H1 (cell line): ENCODE measurements around the gene HOXC5. TPM values are rescaled to one million over a fixed set of nuclear protein-coding genes. Genes with fewer than 3 reads are reported as not detected.

Experiments used
- BRCA1 ChIP-seq: IDR thresholded peaks from 2 replicates; pipeline ENCODE4 v1.6.1; 2012; ENCODE audit warnings: low read depth, low read length, improper control_type of control experiment
- CHD1 ChIP-seq: IDR thresholded peaks from 2 replicates; pipeline ENCODE4 v1.6.1; 2012; ENCODE audit warnings: low read depth, low read length, improper control_type of control experiment
- polyA plus RNA-seq, 7 experiments: library from polyadenylated mRNA; depleted of rRNA in 3 of 7; stranded (reverse) in 5 of 7; unstranded in 2 of 7; fragments of >200 nt in 5 of 7; fragments of 200-250 nt in 2 of 7; gene quantifications; 1 replicate in 5 of 7; 2 replicates in 1 of 7; 4 replicates in 1 of 7; pipeline versions ENCODE4 v1.2.1 to v1.2.3, GENCODE V29; 2011 to 2013; ENCODE audit warnings: missing spikeins in 2 of 7, mixed read lengths in 2 of 7
- total RNA-seq: library from RNA; stranded (reverse); fragmentation: NEBNext Ultra II Directional; extraction: Animal tissue kit (Norgen Biotek cat#: 25700); gene quantifications from 2 replicates; pipeline ENCODE4 v1.2.1, GENCODE V29; 2021

The HOXC5 gene
- total and polyA plus RNA-seq, 2 of the 8 experiments (the other 6 are each of a cell fraction or from before 2014, with no cell fraction given) = not detected

GRCh38 chr12:54002278-54002914 lies 30.5 kb upstream of the HOXC5 start (continued):
- no peak for TF ChIP-seq BRCA1
- TF ChIP-seq CHD1 = no peak
- TF ChIP-seq, all 59 proteins: peak for 4
